Lower lobe of right lung (tissue), 2 donors: ENCODE results near the gene PROM1. TPM values are rescaled to one million over a fixed set of nuclear protein-coding genes. Genes with fewer than 3 reads are reported as not detected.

ENCODE experiments used
- ATAC-seq, 2 donors: fragments of 200-7000 bp; cut with Tn5 transposase; one replicate each; pipeline ENCODE4 v1.9.1; 2020 to 2022; ENCODE audit warnings: mild to moderate bottlenecking in 2 of 2, moderate library complexity in 2 of 2
- DNase-seq: peaks from one replicate; pipeline ENCODE4 v3.0.0-alpha.2; 2020
- H3K27ac ChIP-seq: fragments of 200-600 bp; one replicate; pipeline ENCODE4 v1.8.0; 2022
- H3K27me3 ChIP-seq: fragments of 200-600 bp; one replicate; pipeline ENCODE4 v1.8.0; 2022; ENCODE audit warnings: low read depth
- H3K36me3 ChIP-seq: fragments of 200-600 bp; one replicate; pipeline ENCODE4 v1.8.0; 2022; ENCODE audit warnings: mild to moderate bottlenecking
- H3K4me1 ChIP-seq: fragments of 200-600 bp; one replicate; pipeline ENCODE4 v1.8.0; 2022
- H3K4me3 ChIP-seq: fragments of 200-600 bp; one replicate; pipeline ENCODE4 v1.8.0; 2022; ENCODE audit warnings: mild to moderate bottlenecking
- H3K9me3 ChIP-seq: fragments of 200-600 bp; one replicate; pipeline ENCODE4 v1.8.0; 2022
- intact Hi-C: fragments of 100-400 bp; cut with DNase I; formaldehyde crosslinking; loops from one replicate; pipeline ENCODE4 v1.11.0; 2022
- total RNA-seq: library from RNA; stranded (reverse); fragmentation: NEBNext Ultra II Directional; extraction: Animal tissue kit (Norgen Biotek cat#: 25700); gene quantifications from one replicate; pipeline ENCODE4 v1.2.1, GENCODE V29; 2021
- TF ChIP-seq, protein P1 (sequence below): fragments of 200-600 bp; IDR thresholded peaks from one replicate; pipeline ENCODE4 v1.8.0; 2022; ENCODE audit warnings: antibody characterized with exemption, mild to moderate bottlenecking
- donor health status: DM: no; HTN: yes; CAD: no; lungs with severe emphysema.

Gene PROM1
- total RNA-seq, 1 donor from 2014 or later, result 10.1 TPM

DNA sequence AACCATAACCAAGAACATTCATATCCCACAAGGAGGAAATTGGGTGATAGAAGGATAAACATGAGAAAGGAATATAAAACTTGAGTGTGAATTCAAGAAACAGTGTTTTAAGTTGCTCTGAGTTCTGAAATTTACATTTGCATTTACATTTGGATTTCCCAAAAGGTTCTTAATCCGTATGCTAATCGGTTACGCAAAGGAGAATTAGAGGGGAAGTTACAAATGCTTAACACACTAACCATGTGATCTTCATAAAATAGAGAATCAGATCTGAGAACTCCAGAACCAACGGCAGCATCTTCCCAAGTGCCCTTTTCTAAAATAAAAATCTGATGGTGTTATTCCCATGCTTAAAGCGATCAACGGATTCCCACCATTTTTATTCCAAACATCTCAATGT lies 48.0 kb downstream of the PROM1 start:
- no peak overlapping the region for H3K27ac ChIP-seq
- TF ChIP-seq, protein P1, sequence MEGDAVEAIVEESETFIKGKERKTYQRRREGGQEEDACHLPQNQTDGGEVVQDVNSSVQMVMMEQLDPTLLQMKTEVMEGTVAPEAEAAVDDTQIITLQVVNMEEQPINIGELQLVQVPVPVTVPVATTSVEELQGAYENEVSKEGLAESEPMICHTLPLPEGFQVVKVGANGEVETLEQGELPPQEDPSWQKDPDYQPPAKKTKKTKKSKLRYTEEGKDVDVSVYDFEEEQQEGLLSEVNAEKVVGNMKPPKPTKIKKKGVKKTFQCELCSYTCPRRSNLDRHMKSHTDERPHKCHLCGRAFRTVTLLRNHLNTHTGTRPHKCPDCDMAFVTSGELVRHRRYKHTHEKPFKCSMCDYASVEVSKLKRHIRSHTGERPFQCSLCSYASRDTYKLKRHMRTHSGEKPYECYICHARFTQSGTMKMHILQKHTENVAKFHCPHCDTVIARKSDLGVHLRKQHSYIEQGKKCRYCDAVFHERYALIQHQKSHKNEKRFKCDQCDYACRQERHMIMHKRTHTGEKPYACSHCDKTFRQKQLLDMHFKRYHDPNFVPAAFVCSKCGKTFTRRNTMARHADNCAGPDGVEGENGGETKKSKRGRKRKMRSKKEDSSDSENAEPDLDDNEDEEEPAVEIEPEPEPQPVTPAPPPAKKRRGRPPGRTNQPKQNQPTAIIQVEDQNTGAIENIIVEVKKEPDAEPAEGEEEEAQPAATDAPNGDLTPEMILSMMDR, result no peak
- DNase-seq, result no peak
- no peaks in the 10 kb centered on the region for H3K36me3 ChIP-seq
- intact Hi-C loops, result no loop called here
- H3K4me3 ChIP-seq, result no peak overlapping the region
- H3K27me3 ChIP-seq, result no peaks in the 10 kb centered on the region
- no peak for ATAC-seq
- H3K9me3 ChIP-seq, result no peaks in the 10 kb centered on the region
- peaks cover 8% of the 10 kb centered on the region for H3K4me1 ChIP-seq

DNA sequence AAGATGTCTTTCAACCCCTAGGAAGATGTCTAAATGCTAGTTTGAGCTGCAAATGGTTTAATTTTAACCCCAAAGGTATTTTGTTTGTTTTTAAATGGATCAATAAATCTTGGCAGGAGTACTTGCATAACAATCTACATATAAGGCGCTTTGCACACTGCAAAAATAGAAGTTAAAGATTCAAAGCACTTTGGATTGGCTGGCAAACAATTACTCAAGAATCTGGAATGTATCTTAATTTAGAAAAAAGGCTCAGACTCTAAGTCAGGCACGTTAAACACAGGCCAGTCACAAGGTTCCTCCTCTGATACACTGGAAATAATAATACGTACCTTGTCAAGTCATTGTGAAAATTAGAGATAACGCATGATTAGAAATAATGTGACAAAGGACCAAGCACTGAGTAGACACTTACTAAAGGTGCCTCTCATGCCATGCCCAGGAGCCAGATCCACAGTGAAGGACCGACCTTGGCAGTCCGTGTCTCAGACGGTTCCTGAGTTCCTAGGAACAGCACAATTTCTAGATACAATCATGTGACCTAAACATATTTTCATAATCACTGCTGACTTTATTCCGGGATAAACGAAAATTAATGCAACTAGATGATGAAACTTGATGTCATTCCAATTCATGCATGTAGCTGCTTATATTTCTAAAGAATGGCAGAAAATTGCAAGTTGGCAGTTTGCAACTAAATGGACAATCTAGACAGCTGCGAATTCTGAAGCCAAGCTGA lies 49.6 kb downstream of the PROM1 start:
- no peaks in the 10 kb centered on the region for H3K9me3 ChIP-seq
- intact Hi-C loops, result no loop called here
- peak overlapping the region; percentile 9 for H3K4me3 ChIP-seq
- no peaks in the 10 kb centered on the region for H3K36me3 ChIP-seq
- no peaks in the 10 kb centered on the region for H3K27me3 ChIP-seq
- H3K27ac ChIP-seq, result no peak overlapping the region
- TF ChIP-seq, protein P1, result no peak
- peaks cover 8% of the 10 kb centered on the region for H3K4me1 ChIP-seq
- peak; percentile 35 to 61 for ATAC-seq
- DNase-seq, result no peak

DNA sequence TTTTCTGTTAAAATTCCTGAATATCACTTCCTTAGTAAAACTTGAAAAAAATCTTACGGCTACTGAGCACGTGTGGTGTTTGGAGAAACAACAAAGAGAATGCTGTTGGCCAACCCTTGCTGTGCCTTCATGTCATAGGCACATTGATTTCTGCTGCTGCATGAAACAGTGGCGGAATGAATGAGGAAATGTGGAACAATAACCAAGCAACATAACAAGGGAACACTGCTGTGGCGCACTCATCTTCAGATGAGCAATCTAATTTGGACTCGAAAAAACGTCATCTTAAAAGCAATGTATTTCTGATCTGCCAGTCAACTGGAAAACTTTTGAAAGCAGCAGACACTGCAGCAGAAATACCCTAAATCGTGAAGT lies 51.4 kb downstream of the PROM1 start:
- no peak overlapping the region for H3K27ac ChIP-seq
- H3K36me3 ChIP-seq, result no peaks in the 10 kb centered on the region
- H3K27me3 ChIP-seq, result no peaks in the 10 kb centered on the region
- no peak for DNase-seq
- TF ChIP-seq, protein P1, result no peak
- H3K9me3 ChIP-seq, result no peaks in the 10 kb centered on the region
- intact Hi-C loops, result no loop called here
- no peak for ATAC-seq
- H3K4me3 ChIP-seq, result no peak overlapping the region
- peaks cover 8% of the 10 kb centered on the region for H3K4me1 ChIP-seq

DNA sequence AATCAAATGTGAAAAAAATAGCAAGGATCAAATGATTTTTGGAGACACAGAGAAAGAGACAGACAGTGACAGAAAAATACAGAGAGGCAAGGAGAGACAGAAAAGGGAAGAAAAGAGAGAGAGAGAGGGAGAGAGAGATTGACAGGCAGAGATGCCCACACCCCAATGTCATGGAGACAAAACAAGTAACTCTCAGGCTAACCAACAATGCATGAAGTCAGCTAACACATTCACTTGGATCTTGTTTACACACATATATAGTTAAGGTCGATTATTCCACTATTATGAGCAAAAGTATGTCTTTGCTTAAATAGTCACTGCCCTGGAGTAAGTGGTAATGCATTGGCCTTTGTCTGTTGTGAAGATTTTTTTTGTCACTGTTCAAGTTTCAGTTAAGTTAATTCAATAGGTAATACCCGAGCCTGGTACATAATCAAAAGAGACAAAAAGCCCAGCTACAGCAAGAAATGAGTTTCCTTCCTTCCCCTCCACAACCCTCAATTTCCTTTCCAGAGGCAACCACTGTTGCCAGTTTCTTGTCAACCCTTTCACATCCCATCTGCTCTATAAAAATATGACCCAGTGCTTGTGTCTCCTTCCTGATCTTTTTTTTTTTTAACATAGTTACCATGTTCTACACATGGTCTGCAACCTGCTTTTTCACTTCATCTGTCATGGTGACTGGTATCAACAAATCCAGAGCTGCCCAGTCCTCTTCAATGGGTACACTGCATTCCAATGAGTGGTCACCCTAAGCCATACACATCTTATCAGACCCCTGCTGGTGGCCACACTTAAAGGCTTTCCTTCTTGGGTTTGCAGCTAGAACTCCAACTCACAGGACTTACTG lies 52.1 kb downstream of the PROM1 start:
- no peak for DNase-seq
- Histone ChIP-seq H3K4me1 (peaks cover 9% of the 10 kb centered on the region), H3K36me3 (no peaks in the 10 kb centered on the region), H3K27me3 (no peaks in the 10 kb centered on the region), H3K27ac (no peak overlapping the region), H3K4me3 (no peak overlapping the region), H3K9me3 (no peaks in the 10 kb centered on the region)
- no peak for ATAC-seq
- TF ChIP-seq, protein P1, result no peak
- intact Hi-C loops, result no loop called here

DNA sequence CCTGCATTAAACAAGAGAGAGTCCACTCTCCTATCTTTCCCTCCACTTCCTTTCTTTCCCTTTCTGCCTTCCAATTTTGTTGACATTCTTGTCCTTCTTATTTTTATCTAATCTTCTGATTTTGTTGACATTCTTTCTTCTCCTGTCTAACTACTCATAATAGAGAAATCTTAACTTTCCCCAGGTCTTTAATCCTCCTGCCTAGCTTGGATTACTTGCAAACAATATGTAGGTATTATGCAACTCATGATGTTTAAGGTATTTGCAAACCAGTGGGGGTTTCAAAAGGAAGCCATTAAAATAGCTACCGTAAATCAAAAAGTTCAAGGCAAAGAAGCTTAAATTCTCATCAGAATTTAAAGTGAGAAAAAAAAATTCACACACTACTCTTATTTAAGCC lies 53.9 kb downstream of the PROM1 start:
- H3K36me3 ChIP-seq, result no peaks in the 10 kb centered on the region
- TF ChIP-seq, protein P1, result no peak
- H3K27ac ChIP-seq, result no peak overlapping the region
- ATAC-seq (no peak), DNase-seq (no peak)
- no peak overlapping the region for H3K4me3 ChIP-seq
- intact Hi-C loops, result loop anchor here (5.0 kb wide), 1 partner anchor 232 kb away; no protein-coding TSS in a partner anchor
- H3K9me3 ChIP-seq, result no peaks in the 10 kb centered on the region
- peaks cover 14% of the 10 kb centered on the region for H3K4me1 ChIP-seq
- no peaks in the 10 kb centered on the region for H3K27me3 ChIP-seq
